K562 (cell line): ENCODE results near the gene BCKDHB. TPM values are rescaled to one million over a fixed set of nuclear protein-coding genes. Genes with fewer than 3 reads are reported as not detected.

Experiments
- ATAC-seq: fragments of 200-7000 bp; cut with Tn5 transposase; 3 replicates; pipeline ENCODE4 v1.9.1; 2020; ENCODE audit warnings: moderate library complexity
- BruUV-seq: library from RNA; stranded (reverse); fragments of 400-500 nt; replicated peaks from 2 replicates; lab custom pipeline; 2021; lab: Mats Ljungman, UMichigan
- CTCF ChIA-PET: fragments of 300-600 bp; formaldehyde crosslinking; extraction: SDS; loops from one replicate; lab custom pipeline; 2021; ENCODE audit warnings: low intra/inter-chr PET ratio; lab: Yijun Ruan, JAX
- POLR2A ChIA-PET: fragments of 300-600, 350-650 bp; sonication (Branson Sonifier 250); formaldehyde crosslinking; extraction: SDS; loops from one replicate; lab custom pipeline; 2021; ENCODE audit warnings: antibody characterized with exemption, inconsistent platforms; lab: Yijun Ruan, JAX
- DNase-seq, 4 experiments: peaks; one replicate each; pipeline versions ENCODE4 v3.0.0 to v3.0.0-alpha.2; 2011 to 2018; ENCODE audit warnings: low spot score in 3 of 4, mixed read lengths in 3 of 4; ENCODE audit errors: extremely low read depth in 1 of 4
- FAIRE-seq: peaks from 2 replicates; lab custom pipeline; 2011; peaks lifted over from hg19 to GRCh38; lab: Jason Lieb, UNC
- H2AFZ ChIP-seq: 2 replicates; pipeline ENCODE4 v1.6.0; 2011; ENCODE audit warnings: low read depth, low read length, control low read depth, inconsistent platforms
- H3K27ac ChIP-seq: fragments of 200-600 bp; 3 replicates; pipeline ENCODE4 v1.8.0; 2011; ENCODE audit warnings: low read depth, mild to moderate bottlenecking, control low read depth, inconsistent platforms, low read length, moderate library complexity, mixed read lengths; ENCODE audit errors: extremely low read depth
- H3K27me3 ChIP-seq, 2 experiments: fragments of 300-600 bp in 1 of 2; 2 replicates in 1 of 2; 3 replicates in 1 of 2; pipeline versions ENCODE4 v1.6.0 to v1.8.0; 2011; ENCODE audit warnings: inconsistent platforms in 2 of 2, low read length in 2 of 2, mild to moderate bottlenecking in 1 of 2, mixed read lengths in 1 of 2, moderate library complexity in 1 of 2; ENCODE audit not compliant: control insufficient read depth in 2 of 2, insufficient read depth in 2 of 2
- H3K36me3 ChIP-seq: fragments of 300-600 bp; 3 replicates; pipeline ENCODE4 v1.8.0; 2011; ENCODE audit warnings: mild to moderate bottlenecking, low read length, inconsistent platforms; ENCODE audit not compliant: control insufficient read depth, insufficient read depth
- H3K4me1 ChIP-seq, 2 experiments: fragments of 200-600 bp in 1 of 2; replicated peaks in 1 of 2; 2 replicates in 1 of 2; 3 replicates in 1 of 2; pipeline versions ENCODE4 v1.5.1 to v1.8.0; 2011; ENCODE audit warnings: inconsistent platforms in 2 of 2, low read length in 2 of 2, mild to moderate bottlenecking in 1 of 2, mixed read lengths in 1 of 2, moderate library complexity in 1 of 2; ENCODE audit not compliant: control insufficient read depth in 2 of 2, insufficient read depth in 2 of 2
- H3K4me2 ChIP-seq: 2 replicates; pipeline ENCODE4 v1.6.1; 2011; ENCODE audit warnings: low read length, control low read depth, inconsistent platforms, mixed read lengths; ENCODE audit not compliant: insufficient read depth
- H3K4me3 ChIP-seq: fragments of 200-600 bp; sonication (generic), shearing (Covaris generic); 2 replicates; pipeline ENCODE4 v1.5.1; 2016; ENCODE audit warnings: control low read depth, inconsistent platforms
- H3K79me2 ChIP-seq: fragments of 200-600 bp; 3 replicates; pipeline ENCODE4 v1.8.0; 2011; ENCODE audit warnings: low read length, inconsistent platforms; ENCODE audit not compliant: control insufficient read depth, insufficient read depth
- H3K9ac ChIP-seq, 2 experiments: 2 replicates each; pipeline versions ENCODE4 v1.6.0 to v1.6.1; 2011; ENCODE audit warnings: low read depth in 2 of 2, low read length in 2 of 2, control low read depth in 1 of 2, inconsistent platforms in 1 of 2, mild to moderate bottlenecking in 1 of 2, mixed read lengths in 1 of 2; ENCODE audit not compliant: insufficient read depth in 1 of 2
- H3K9me1 ChIP-seq: one replicate; pipeline ENCODE4 v1.6.0; 2011; ENCODE audit warnings: inconsistent platforms, mild to moderate bottlenecking, low read length, moderate library complexity; ENCODE audit not compliant: control insufficient read depth, insufficient read depth
- H3K9me3 ChIP-seq: replicated peaks from 2 replicates; pipeline ENCODE4 v1.5.1; 2011; ENCODE audit warnings: low read depth, low read length, inconsistent platforms; ENCODE audit not compliant: control insufficient read depth, insufficient read depth
- H4K20me1 ChIP-seq: replicated peaks from 2 replicates; pipeline ENCODE4 v1.6.1; 2011; ENCODE audit warnings: low read length, inconsistent platforms, mixed read lengths; ENCODE audit not compliant: control insufficient read depth, insufficient read depth
- CEBPB ChIP-seq: fragments of 450-650 bp; IDR thresholded peaks from 2 replicates; pipeline ENCODE4 v1.6.1; 2016; ENCODE audit warnings: missing genetic modification characterization, missing compliant biosample characterization
- GATA2 ChIP-seq: sonication (generic); formaldehyde crosslinking; IDR thresholded peaks from 2 replicates; pipeline ENCODE4 v1.4.0; 2020; ENCODE audit warnings: mild to moderate bottlenecking, missing genetic modification reagents
- RCOR1 ChIP-seq, 2 experiments: IDR thresholded peaks; 2 replicates each; pipeline ENCODE4 v1.6.1; 2012; ENCODE audit warnings: low read depth in 2 of 2, low read length in 2 of 2, borderline replicate concordance in 1 of 2, improper control_type of control experiment in 1 of 2
- SPI1 ChIP-seq: IDR thresholded peaks from 2 replicates; pipeline ENCODE4 v1.6.1; 2011; ENCODE audit warnings: low read depth, low read length, control low read depth, borderline replicate concordance
- ZNF165 ChIP-seq: fragments of 250-450 bp; sonication (Bioruptor Pico); IDR thresholded peaks from 2 replicates; pipeline ENCODE4 v1.4.0; 2020; ENCODE audit warnings: borderline replicate concordance
- WGBS: fragments of 100-300 bp; shearing (Covaris generic); methylation state at CpG from one replicate; pipeline ENCODE4 v1.1.6; 2016; ENCODE audit warnings: low coverage, mixed read lengths; ENCODE audit not compliant: insufficient coverage; ENCODE audit errors: missing lambda C conversion rate; 5-methylcytosine and 5-hydroxymethylcytosine counted together
- in situ Hi-C: fragments of 300-500 bp; cut with MboI; formaldehyde crosslinking; loops from 4 replicates; pipeline ENCODE4 v1.15.0; 2018; ENCODE audit warnings: inconsistent platforms, mixed read lengths
- intact Hi-C: fragments of 100-400 bp; cut with micrococcal nuclease; formaldehyde crosslinking; loops from 2 replicates; pipeline ENCODE4 v1.14.2; 2022
- polyA plus RNA-seq, 8 experiments: library from polyadenylated mRNA; depleted of rRNA in 4 of 8; stranded (reverse) in 5 of 8; unstranded in 3 of 8; fragments of >200 nt; fragmentation: Nextera tagmentation in 2 of 8; fragmentation: Illumina TruSeq in 1 of 8; extraction: Ambion mirVana in 2 of 8; extraction: Trizol in 1 of 8; gene quantifications; 2 replicates each; pipeline versions ENCODE4 v1.2.1 to v1.2.3, GENCODE V29; 2011 to 2014; ENCODE audit warnings: inconsistent platforms in 1 of 8, missing spikeins in 1 of 8
- total RNA-seq, 7 experiments: library from RNA; depleted of rRNA in 6 of 7; stranded (reverse); fragments of >200 nt in 6 of 7; fragmentation: Illumina TruSeq in 2 of 7; extraction: Trizol in 2 of 7; gene quantifications; 2 replicates each; pipeline versions ENCODE4 v1.2.1 to v1.2.3, GENCODE V29; 2011 to 2021; ENCODE audit warnings: low replicate concordance in 1 of 7
- TF ChIP-seq, protein P1 (sequence below), 2 experiments: fragments of 150-350 bp in 1 of 2; IDR thresholded peaks; 2 replicates each; pipeline ENCODE4 v1.6.1; 2012 to 2016; ENCODE audit warnings: low read depth in 2 of 2, low read length in 2 of 2, mild to moderate bottlenecking in 1 of 2, moderate library complexity in 1 of 2

Gene BCKDHB
- total and polyA plus RNA-seq, 9 of the 15 experiments (the other 6 are each of a cell fraction or from before 2014, with no cell fraction given) = 4.1 to 23.7 (median 7.5) TPM

DNA sequence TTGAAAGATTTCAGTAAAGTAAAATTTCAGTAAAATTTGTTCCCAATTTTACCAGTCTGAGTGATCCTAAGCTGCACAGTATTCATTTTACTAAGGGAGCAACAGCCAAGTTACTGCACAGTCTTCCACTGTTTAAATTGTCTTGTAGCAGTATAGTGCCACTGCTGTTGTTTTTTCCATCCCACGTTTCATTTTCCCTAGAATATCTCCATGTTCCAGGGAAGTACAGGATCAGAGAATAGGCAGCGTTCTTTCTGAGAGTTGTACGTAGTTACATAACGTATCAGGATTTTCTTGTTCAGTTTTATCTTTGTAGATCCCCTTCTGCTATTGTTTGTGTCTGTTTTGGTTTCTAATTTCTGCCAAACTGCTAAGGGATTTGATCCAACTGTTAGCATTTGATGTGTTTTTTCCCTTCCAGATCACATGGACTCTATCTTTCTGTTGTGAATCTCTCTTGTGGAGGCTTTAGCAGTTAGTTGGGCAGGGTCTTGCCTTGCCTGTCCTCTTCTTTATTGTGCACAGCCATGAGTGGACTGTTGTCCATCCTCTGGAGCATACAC lies 38.4 kb downstream of the BCKDHB start:
- ChIA-PET POLR2A (no interaction called here), CTCF (no interaction called here)
- H3K79me2 ChIP-seq = no peaks in the 10 kb centered on the region
- no peaks in the 10 kb centered on the region for H3K27me3 ChIP-seq
- no peaks in the 10 kb centered on the region for H3K9me1 ChIP-seq
- H3K4me2 ChIP-seq = no peak overlapping the region
- ATAC-seq (no peak), FAIRE-seq (no peak), DNase-seq (no peak)
- in situ Hi-C loops = no loop called here
- no peaks in the 10 kb centered on the region for H4K20me1 ChIP-seq
- WGBS = 48% methylated on average over 4 of the region's 4 CpGs
- H3K27ac ChIP-seq = no peak overlapping the region
- H3K9ac ChIP-seq = no peak overlapping the region
- no TSS peak for BruUV-seq
- intact Hi-C loops = no loop called here
- TF ChIP-seq, protein P1, sequence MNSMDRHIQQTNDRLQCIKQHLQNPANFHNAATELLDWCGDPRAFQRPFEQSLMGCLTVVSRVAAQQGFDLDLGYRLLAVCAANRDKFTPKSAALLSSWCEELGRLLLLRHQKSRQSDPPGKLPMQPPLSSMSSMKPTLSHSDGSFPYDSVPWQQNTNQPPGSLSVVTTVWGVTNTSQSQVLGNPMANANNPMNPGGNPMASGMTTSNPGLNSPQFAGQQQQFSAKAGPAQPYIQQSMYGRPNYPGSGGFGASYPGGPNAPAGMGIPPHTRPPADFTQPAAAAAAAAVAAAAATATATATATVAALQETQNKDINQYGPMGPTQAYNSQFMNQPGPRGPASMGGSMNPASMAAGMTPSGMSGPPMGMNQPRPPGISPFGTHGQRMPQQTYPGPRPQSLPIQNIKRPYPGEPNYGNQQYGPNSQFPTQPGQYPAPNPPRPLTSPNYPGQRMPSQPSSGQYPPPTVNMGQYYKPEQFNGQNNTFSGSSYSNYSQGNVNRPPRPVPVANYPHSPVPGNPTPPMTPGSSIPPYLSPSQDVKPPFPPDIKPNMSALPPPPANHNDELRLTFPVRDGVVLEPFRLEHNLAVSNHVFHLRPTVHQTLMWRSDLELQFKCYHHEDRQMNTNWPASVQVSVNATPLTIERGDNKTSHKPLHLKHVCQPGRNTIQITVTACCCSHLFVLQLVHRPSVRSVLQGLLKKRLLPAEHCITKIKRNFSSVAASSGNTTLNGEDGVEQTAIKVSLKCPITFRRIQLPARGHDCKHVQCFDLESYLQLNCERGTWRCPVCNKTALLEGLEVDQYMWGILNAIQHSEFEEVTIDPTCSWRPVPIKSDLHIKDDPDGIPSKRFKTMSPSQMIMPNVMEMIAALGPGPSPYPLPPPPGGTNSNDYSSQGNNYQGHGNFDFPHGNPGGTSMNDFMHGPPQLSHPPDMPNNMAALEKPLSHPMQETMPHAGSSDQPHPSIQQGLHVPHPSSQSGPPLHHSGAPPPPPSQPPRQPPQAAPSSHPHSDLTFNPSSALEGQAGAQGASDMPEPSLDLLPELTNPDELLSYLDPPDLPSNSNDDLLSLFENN (IDR thresholded peaks at IDR 0.05; ENCODE audit: low read depth in 2 of 2, low read length in 2 of 2) = no peak
- TF ChIP-seq ZNF165 (no peak), CEBPB (tag) (no peak), RCOR1 (IDR thresholded peaks at IDR 0.05; ENCODE audit: borderline replicate concordance in 1 of 2, low read depth in 2 of 2, low read length in 2 of 2) (no peak), SPI1 (no peak), GATA2 (no peak)
- no peaks in the 10 kb centered on the region for H3K36me3 ChIP-seq
- H3K4me3 ChIP-seq = no peak overlapping the region
- no peaks in the 10 kb centered on the region for H3K4me1 ChIP-seq
- H2AFZ ChIP-seq = no peak overlapping the region
- H3K9me3 ChIP-seq = no peaks in the 10 kb centered on the region
